GM18861 (cell line): ENCODE measurements around the gene ANKS1A.

Experiments used
- ATAC-seq: cut with Tn5 transposase; IDR thresholded peaks from one replicate; pipeline ENCODE4 v1.9.1; 2021; ENCODE audit not compliant: unreplicated experiment

ANKS1A gene

DNA sequence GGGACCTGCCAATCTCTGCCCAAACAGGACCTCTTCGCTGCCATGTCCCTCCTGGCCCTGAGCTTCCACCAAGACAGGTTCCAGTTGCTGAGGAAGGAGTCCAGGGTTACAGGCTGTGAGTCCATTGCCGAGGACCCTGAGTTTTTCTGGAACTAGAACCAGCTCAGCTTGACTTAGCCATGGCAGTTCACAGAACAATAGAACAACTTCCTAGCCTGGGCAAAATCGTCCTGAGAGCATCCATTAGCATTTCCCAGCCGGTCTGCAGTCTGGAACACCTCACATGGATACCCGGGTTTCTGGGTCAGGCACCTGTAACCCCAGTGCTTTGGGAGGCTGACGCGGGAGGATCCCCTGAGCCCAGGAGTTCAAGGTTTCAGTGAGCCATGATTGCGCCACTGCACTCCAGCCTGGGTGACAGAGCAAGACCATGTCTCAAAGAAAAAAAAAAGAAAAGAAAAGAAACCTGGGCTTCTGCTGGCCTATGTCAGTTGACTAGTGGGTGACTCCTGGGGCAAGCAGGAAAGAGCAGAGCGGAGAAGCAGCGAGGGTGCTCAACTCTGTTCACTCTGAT, 161.8 kb downstream of the ANKS1A start:
- no peak for ATAC-seq

DNA sequence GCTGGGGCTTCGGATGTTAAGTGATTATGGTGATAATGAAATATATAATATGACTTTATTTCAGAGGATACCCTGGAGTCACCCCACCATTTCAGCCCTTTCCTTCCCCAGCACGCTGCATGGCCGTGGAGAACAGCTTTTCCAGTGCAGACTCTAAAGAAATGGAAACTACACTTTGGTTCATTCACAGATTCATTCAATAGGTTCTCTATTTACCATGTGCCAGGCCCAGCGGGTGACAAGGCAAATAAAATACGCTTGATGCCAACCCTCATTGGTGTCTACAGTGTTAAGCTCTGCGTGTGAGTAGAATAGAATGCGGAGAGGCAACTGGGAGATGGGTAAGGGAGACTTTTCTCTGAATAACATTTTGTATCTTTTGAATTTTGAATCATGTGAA, 162.3 kb downstream of the ANKS1A start:
- ATAC-seq = no peak

DNA sequence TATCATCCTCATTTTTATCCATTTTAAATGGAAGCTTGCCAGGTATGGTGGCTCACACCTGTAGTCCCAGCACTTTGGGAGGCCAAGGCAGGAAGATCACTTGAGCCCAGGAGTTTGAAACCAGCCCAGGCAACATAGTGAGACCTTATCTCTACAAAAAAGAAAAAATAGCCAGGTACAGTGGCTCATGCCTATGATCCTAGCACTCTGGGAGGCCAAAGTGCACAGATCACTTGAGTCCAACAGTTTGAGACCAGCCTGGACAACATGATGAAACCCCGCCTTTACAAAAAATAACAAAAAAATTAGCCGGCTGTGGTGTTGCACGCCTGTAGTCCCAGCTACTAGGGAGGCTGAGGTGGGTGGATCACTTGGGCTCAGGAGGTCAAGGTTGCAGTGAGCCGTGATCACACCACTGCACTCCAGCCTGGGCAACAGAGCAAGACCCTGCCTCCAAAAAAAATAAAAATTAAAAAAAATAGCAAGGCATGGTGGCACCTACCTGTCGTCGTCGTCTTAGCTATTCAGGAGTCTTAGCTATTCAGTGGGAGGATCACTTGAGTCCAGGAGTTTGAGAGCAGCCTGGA, 163.0 kb downstream of the ANKS1A start:
- ATAC-seq = no peak

DNA sequence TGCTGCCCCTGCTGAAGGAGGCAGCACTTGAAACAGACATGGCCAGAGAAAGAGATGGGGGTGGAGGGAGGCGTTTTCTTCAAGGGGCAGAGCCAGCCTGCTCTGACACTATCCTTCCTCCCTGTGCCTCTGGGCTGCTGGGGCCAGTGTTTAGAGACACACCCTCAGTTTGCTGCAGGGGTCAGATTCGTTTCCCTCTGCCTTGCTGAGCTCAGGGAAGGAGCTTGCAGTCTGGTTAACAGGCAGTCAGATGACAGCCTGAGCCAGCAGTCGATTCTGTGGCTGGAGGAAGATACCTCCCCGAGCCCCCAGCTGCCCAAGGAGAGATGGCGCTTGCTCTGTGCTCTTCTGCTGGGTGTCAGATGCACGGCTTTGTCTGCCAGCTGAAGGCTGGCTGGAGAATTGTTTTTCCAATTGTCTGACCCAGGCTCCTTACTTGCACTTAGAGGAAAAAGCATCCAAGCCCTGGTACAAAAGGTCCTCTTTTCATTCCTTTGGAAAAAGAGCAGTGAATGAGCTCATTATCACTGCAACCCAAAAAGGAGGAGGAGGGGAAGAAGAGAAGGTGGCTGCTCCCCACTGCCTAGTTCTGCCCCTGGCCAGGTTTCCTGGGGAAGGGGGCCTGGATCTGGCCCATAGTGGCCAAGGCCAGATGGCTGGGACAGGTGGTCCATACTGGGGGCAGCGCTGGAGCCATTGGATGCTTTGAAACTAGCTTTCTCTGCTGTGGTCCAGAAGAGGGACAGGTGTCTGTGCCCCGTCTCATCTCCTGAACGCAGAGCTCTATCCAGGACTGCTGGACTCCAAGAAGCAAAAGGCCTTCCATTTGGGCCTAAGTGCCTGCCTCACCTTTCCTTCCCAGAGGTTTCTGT, 163.9 kb downstream of the ANKS1A start:
- no peak for ATAC-seq

DNA sequence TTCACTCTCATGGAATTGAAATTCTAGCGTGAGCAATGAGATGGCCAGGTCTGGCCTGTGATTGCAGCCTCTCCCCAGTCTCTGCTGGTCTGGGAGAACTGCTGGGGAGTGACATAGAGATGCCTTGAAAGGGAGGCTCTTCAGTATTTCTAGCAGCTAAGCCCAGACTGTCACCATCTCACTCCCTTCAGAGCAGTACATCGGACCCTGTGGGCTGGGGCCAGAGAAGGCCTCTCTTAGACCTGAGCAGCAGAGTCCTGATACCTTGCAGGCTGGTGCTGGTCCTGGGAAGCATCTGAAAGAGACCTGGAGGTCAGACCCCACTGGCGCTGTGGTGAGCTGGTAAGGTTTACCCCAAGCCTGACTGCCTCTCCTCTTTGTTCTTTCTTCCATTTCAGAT, 164.6 kb downstream of the ANKS1A start:
- ATAC-seq = no peak

DNA sequence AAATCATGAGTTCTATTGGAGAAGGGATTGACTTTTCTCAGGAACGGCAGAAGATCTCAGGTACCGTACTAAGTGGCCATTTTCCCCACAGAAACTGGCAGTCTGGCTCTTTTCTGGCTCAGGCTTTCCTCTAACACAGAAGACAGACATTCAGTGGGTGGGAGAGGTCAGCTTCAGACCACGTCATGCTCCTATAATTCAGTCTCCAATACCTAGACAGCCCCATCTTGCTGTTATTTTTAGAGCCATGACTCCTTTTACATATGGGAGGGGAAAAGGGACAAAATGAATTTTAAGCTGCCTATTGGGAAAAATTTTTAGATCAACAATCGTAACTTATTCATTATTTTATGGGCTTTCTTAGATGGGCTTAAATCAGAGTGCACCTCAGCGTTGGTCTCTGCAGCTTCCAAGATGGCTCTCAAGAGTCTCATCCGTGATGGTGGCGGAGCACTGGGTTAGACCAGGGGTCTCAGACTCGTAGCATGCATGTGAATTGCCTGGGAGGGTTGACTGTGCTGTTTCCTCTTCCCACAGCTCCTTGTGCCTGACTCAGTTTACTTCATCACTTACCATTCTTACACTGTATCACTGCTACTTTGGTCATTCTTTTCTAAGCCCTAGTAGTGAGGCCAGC, 165.2 kb downstream of the ANKS1A start:
- no peak for ATAC-seq

DNA sequence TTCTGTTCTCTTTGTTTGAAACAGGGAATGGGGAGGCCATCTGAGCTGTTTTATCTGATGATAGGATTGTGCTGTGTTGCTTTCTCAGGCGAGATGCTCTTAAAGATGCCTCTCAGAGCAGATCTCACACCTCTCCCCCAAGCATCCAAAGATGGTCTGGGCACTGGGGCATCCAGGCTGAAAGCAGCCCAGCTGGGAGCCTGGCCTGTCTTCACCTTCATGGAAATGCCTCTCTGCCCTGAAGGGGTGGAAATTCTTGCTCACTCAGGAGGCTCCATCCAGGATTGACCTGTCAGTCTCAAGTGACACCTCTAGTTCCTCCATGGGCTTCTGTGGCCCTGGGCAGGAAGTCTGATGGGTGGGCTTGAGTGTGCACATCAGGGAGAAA, 165.7 kb downstream of the ANKS1A start:
- ATAC-seq = no peak

DNA sequence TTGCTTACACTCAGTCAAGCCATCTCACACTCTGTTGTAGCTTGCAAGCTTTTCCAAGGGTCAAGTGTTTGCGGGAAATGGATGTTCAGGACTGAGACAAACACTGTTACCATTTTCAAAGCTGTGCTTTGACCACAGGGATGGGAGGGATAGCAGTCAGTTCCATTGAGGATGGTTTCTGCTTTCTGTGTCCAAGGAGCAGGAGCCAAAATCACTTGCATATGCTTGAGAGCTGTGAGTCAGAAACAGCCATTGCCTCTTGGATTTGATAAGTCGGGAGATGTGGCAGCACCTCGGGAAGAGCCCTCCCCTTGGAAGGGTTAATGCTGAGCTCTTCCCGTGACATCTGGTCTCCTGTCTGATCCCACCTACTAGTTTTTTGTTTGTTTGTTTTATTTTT, 166.8 kb downstream of the ANKS1A start:
- ATAC-seq = no peak

DNA sequence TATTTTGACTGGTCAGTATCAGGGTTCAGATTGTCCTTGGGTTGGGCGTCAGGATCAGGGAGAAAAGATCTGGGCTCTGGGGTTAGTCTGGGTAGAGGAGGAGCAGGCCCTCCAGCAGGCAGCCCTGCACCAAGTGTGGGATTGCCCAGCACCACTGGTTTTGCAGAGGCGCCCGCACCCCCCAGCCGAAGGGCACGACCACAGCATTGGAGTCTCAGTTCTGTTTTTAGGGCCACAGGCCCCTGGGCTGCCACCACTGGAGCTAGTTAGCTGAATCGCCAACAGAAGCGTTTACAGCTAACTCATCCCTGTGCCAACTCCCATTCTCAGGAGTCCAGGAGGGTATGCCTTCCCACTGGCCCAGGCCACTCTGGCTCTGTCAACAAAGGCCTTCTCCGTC, 167.9 kb downstream of the ANKS1A start:
- ATAC-seq = no peak

DNA sequence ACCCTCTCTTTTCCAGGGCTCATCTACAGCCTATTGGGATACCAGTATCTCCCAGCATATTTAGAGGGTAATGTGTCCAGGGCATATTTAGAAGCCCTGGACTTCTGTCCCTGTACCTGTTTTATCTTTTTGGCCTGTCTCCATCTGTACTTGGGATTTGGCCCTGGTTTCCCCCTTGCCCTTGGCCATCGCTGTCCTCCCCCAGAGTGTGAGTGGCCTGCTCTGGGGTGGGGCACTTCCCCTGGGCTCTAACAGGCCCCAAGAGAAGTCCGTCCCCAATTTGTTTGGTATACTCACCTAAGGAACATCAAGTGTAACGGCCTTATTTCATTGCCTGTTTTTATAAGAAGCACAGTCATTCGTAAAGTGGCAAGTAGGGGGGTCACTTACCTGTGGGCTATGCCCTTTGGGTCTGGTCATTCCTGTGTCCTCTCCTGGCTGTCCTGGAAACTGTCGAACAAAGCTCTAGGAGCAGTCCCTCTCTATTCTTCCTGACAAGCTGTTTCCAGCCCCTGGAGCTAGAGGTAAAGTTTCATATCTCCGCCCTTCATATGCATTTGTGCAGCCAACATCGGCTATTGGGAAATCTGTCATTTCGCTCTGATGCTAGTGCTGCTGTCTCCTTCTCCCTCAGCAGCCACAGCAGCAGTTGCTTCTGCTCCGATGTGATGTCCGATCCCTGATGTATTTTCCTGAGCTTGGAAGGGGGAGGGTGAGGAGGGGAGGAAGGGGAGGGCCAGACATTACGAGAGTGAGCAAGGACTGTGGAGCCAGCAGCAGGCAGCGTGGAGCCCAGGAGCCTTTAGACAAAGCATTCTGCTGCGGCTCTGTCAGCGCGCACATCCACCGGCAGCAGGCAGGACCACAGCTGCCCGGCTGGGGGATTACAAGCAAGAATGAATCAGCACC, 168.6 kb downstream of the ANKS1A start:
- no peak for ATAC-seq

DNA sequence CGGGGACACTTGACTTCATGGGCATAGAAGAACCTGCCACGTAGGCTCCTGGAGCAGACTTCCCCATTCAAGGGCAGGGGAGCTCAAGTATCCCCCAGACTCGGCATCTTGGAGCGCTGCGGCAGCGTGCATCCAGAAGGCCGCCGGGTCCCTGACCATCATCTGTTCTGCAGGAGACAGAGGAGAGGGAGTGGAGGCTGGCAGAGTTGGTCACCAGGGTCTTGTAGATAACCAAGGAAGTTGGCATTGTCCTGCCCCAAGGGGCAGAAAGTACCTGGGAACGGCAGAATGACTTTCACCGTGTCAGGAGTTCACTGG, 169.3 kb downstream of the ANKS1A start:
- ATAC-seq = no peak

DNA sequence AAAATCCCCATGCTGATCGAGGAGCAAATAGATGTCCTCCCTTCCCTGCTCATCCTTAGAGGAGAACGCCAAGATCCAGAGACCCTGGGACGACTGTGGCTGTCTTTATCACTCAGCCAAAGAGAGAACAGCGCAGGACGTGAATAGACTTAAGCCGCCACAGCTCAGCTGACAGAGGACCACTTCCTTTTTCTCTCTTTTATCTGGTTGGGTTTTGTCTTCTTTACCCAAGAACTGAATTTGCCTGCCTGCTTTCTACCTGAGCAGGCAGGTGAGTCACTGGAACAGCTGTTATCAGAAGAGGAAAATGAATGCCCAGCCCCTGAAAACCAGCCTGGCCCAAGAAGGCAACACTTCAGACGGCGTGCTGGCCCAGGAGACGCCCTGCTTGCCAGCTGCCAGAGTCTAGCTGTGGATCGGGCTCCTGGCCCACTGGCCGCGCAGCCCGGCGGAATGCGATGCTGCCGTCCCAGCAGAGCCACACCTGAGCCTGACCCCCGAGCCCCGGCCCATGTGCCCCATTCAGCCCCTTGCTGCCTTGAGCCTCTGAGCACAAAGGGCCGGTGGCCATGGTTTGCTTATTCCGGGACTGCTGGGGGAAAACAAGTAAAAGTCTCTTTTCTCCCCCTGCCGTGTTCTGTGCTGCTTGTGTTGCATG, 169.9 kb downstream of the ANKS1A start:
- no peak for ATAC-seq

DNA sequence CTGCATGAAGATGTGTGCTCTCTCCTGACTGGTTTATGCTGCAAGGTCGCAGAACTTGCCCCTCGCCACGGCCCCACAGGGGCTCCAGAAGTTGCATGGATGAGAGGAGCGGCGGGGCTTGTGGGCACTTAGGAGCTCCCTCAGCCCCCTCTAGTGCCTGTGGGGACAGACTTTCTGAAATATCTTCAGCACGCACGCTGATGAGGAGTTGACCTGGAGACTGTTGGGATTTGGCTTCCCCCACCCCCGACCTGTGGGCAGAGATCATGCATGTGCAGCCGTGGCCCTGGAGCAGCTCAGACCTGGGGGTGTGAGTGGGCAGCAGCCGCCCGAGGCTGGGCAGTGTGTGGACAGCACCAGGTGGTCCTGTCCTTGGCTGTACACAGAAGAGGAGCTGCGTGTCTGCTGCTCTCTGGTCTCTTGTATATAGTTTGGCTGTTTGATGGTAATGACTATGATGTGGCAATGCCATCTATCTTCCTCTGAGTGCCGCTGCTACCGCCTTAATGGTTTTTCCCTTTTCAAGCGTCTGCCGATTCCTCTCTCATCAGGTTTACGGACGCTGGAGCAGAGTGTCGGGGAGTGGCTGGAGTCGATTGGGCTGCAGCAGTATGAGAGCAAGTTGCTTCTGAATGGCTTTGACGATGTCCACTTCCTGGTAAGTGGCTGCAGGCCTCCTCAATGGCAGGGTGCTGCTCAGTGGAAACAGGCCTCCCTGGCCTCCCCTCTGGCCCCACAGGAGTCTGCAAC, 170.7 kb downstream of the ANKS1A start:
- ATAC-seq = no peak

DNA sequence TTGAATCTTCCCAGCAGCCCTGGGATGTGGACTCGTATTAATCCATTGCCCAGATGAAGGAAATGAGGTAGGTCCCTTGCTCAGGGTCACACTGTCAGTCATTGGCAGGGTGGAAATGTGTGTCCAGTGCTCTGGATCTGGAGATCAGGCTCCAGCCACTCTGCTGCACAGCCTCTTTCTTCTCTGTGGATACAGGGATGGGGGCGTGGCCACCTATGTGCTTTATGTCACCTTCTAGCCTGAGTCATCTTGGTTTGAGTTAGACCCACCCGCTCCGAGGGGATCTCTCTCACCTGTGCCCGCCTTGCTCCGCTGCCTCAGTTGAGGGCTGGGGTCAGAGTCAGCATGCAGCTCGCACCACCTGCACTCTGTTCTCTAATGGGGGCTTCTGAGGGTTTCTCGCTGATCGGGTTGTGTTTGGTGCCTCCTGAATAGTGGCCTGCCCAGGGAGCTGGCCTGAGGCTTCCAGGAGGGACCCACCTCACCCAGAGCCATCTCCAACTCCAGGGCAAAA, 172.1 kb downstream of the ANKS1A start:
- ATAC-seq = no peak

DNA sequence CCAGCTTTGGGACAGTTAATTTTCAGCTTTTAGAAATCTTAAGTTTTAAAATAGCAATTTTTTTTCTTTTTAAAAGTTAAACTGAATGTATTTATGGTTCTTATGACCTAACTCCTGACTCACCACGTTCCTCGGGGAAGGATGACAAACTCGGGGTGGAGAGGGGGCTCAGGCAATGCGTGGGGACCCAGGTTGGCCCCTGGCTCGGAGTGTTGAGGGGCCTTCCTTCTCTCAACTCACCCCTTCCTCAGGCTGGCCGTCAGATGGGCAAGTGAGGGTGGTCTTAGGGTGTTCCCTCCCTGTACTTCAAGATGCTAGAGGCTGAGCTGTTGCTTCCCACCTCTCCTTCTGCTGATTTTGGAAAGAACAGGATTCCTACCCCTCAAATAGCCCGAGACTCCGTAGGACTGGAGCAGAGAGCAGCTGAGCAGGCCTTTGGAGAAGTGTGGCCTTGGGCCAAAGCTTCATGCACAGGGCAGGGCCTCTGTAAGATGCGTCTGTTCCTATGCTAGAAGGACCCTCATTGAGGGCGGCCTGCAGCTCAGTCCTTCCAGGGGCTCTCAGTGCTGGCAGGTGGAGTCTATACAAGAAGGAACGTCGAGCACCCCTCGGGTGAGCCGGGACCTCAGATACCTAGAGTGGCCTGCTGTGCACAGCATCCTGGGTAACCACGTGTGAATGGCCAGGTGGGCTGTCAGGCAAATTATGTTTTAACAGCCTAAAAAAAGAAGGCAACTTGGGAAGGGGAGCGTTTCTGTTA, 172.8 kb downstream of the ANKS1A start:
- no peak for ATAC-seq

DNA sequence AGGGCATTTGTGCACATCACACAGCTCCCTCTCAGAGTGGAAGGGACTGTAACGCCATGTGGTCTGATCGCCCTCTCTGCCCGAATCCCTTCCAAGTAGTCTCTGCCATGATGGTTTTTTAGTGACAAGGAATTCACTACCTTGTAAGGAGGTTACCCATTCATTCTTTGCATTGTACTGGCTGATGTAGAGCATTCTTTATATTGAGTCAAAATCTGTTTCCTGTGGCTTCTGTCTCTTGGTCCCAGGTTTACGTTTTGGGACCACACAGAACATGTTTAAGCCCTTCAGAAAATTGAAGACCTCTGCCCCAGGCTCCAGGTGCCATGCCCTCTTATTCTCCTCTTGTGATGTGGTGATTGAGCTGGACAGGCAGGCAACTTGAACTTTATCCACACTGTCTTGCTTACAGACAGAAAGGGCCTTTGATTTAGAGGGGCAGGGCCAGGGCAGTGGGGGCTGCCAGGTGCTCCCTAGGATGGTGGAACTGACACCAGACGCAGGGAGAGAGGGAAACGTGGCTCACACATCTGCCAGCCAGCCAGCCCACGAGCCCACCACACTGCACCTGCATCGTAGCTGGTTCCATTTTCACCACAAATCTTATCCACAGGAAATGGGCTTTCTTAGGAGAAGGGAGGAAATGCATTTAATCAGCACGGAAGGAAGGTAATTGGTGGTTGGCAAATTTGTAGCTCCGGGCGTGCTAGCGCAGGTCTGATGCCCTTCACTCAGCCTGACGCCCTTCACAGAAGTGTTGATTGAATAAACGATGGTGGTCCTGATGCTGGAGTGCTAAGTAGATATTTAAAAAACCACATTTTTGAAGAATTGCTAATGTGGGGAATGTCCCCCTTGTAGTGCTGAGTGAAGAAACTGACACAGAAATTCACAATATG, 173.9 kb downstream of the ANKS1A start:
- ATAC-seq = no peak

DNA sequence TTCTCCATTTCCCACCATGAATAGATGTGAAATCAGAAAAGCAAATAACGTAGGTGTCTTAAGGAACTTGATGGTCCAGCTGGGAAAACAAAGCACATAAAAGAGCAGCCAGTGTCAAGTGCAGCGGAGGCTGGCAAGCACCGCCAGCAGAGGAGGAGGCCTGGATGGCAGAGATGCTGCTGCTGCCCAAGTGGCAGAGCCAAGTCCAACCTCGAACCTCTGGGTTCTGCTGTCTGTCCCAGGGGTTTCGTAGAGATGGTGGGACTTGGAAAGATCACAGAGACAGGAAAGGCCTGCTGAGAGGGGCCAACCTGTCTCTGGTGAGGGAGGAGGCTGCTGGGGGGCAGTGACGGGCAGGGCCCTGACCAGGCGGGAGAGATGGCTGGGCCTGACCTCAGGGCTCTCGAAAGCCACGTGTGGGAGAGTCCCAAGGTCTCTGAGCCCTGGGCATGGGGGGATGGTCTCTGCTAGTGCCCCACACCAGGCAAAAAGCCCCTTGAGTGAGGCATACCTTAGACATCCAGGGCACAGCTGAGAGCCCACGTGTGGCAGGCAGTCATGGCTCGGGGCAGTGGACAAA, 174.7 kb downstream of the ANKS1A start:
- ATAC-seq = no peak

DNA sequence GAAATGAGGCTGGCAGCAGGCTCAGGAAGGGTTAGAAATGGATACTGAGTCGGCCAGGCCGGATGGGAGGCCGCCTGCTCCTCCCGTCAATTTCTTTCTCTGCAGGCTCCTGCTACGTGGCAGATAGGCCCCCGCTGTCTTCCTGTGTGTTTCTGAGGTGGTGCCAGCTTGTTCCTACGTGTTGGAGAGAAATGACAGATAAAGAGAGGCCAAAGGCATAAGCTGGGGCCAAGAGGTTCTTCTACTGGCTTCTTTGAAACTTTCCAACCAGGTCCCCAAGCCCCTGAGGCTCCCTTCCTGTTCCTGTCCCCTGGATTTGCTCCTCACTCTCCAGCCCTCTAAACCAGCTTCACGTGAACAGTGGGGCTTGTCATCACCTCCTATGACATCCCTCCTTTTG, 175.2 kb downstream of the ANKS1A start:
- ATAC-seq = no peak
